IPS DF 6.9 (cell line): ENCODE data around the gene TSPAN5.

Experiments used
- DNase-seq: peaks from one replicate; pipeline ENCODE4 v3.0.0-alpha.2; 2013; ENCODE audit warnings: low read depth, low spot score
- H3K27ac ChIP-seq: one replicate; pipeline ENCODE4 v1.5.1; 2013; ENCODE audit warnings: low read length, control low read depth
- H3K27me3 ChIP-seq: 2 replicates; pipeline ENCODE4 v1.6.1; 2013; ENCODE audit warnings: mild to moderate bottlenecking, low read length; ENCODE audit not compliant: control insufficient read depth, insufficient read depth
- H3K36me3 ChIP-seq: 2 replicates; pipeline ENCODE4 v1.6.1; 2013; ENCODE audit warnings: low read length; ENCODE audit not compliant: control insufficient read depth, insufficient read depth
- H3K4me1 ChIP-seq: 2 replicates; pipeline ENCODE4 v1.6.1; 2013; ENCODE audit warnings: low read length; ENCODE audit not compliant: control insufficient read depth, insufficient read depth
- H3K4me3 ChIP-seq: 2 replicates; pipeline ENCODE4 v1.5.1; 2013; ENCODE audit warnings: mild to moderate bottlenecking, low read length
- H3K9me3 ChIP-seq: 2 replicates; pipeline ENCODE4 v1.6.1; 2013; ENCODE audit warnings: low read length, inconsistent platforms; ENCODE audit not compliant: control insufficient read depth, insufficient read depth
- WGBS: extraction: QIAGEN DNeasy Blood & Tissue Kit; methylation state at CpG from one replicate; pipeline ENCODE4 v1.1.7; 2013; ENCODE audit warnings: mixed read lengths, missing lambda C conversion rate; ENCODE audit not compliant: insufficient read length, insufficient coverage; 5-methylcytosine and 5-hydroxymethylcytosine counted together

Gene TSPAN5

GRCh38 chr4:98433691-98434090, 224.7 kb downstream of the TSPAN5 start:
- Histone ChIP-seq H3K36me3 (no peaks in the 10 kb centered on the region), H3K27ac (no peak overlapping the region), H3K4me3 (no peak overlapping the region), H3K27me3 (no peaks in the 10 kb centered on the region), H3K9me3 (no peaks in the 10 kb centered on the region), H3K4me1 (no peaks in the 10 kb centered on the region)
- no CpG with 5 or more reads among the region's 1 CpG for WGBS
- DNase-seq, result no peak

- no peak overlapping the region for H3K4me3 ChIP-seq
- no peaks in the 10 kb centered on the region for H3K27me3 ChIP-seq
- WGBS, result no CpG with 5 or more reads among the region's 4 CpGs
- H3K27ac ChIP-seq, result no peak overlapping the region
- DNase-seq, result no peak
- H3K36me3 ChIP-seq, result no peaks in the 10 kb centered on the region
- H3K4me1 ChIP-seq, result no peaks in the 10 kb centered on the region
- no peaks in the 10 kb centered on the region for H3K9me3 ChIP-seq
Observed at GRCh38 chr4:98430708-98431403, 227.6 kb downstream of the TSPAN5 start.

- no peak for DNase-seq
- H3K27ac ChIP-seq, result no peak overlapping the region
- WGBS, result no CpG with 5 or more reads among the region's 4 CpGs
- no peaks in the 10 kb centered on the region for H3K27me3 ChIP-seq
- H3K4me3 ChIP-seq, result no peak overlapping the region
- H3K36me3 ChIP-seq, result no peaks in the 10 kb centered on the region
- no peaks in the 10 kb centered on the region for H3K4me1 ChIP-seq
- no peaks in the 10 kb centered on the region for H3K9me3 ChIP-seq
Observed at GRCh38 chr4:98423009-98423408, 235.4 kb downstream of the TSPAN5 start.

GRCh38 chr4:98421111-98421510, 237.3 kb downstream of the TSPAN5 start:
- 100% methylated on average over 1 of the region's 5 CpGs for WGBS
- H3K36me3 ChIP-seq, result no peaks in the 10 kb centered on the region
- H3K27ac ChIP-seq, result no peak overlapping the region
- no peaks in the 10 kb centered on the region for H3K27me3 ChIP-seq
- no peak for DNase-seq
- no peak overlapping the region for H3K4me3 ChIP-seq
- no peaks in the 10 kb centered on the region for H3K4me1 ChIP-seq
- no peaks in the 10 kb centered on the region for H3K9me3 ChIP-seq
